HL-60/S4 treated with phorbol 12-myristate 13-acetate at 8.2 ng/mL for 4 days and 3 days (cell line): Measurements from ENCODE around the gene BIRC6.
"Not testable (repeated sequence)": the region's sequence is repeated elsewhere in the genome, so short reads cannot be mapped to it uniquely, and the experiment has no call there.

Source experiments
- in situ Hi-C: fragments of 300-500 bp; cut with MboI; formaldehyde crosslinking; loops from 2 replicates; pipeline ENCODE4 v1.15.0; 2022; ENCODE audit warnings: low sequenced_read_pairs

Gene BIRC6

GRCh38 chr2:32611366-32611765 lies 254.5 kb downstream of the BIRC6 start:
- in situ Hi-C loops = no loop called here

- in situ Hi-C loops = no loop called here
Observed at GRCh38 chr2:32611771-32612170, 254.9 kb downstream of the BIRC6 start.

- in situ Hi-C loops = no loop called here
Observed at GRCh38 chr2:32614084-32614483, 257.3 kb downstream of the BIRC6 start.

GRCh38 chr2:32617599-32618189 lies 260.9 kb downstream of the BIRC6 start:
- in situ Hi-C loops = no loop called here

- in situ Hi-C loops = no loop called here
Observed at GRCh38 chr2:32622570-32623310, 265.9 kb downstream of the BIRC6 start.

- in situ Hi-C loops = no loop called here
Observed at GRCh38 chr2:32623311-32623706, 266.5 kb downstream of the BIRC6 start.

GRCh38 chr2:32624812-32625211 lies 268.0 kb downstream of the BIRC6 start:
- in situ Hi-C loops = no loop called here

- in situ Hi-C loops = no loop called here
Observed at GRCh38 chr2:32626639-32627221, 269.9 kb downstream of the BIRC6 start.

- in situ Hi-C loops = no loop called here
Observed at GRCh38 chr2:32627441-32627813, 270.6 kb downstream of the BIRC6 start.

GRCh38 chr2:32627814-32628579 lies 271.2 kb downstream of the BIRC6 start, which contains the start of gene TTC27:
Gene TTC27, plus strand, starts transcription at chr2:32628050. Its CDS starts 243 bp downstream, at chr2:32628293.
- in situ Hi-C loops = no loop called here

- in situ Hi-C loops = no loop called here
Observed at GRCh38 chr2:32632089-32632488, 275.3 kb downstream of the BIRC6 start.

GRCh38 chr2:32633040-32633439 lies 276.2 kb downstream of the BIRC6 start:
- in situ Hi-C loops = no loop called here

- in situ Hi-C loops = not testable (repeated sequence)
Observed at GRCh38 chr2:32638548-32638947, 281.7 kb downstream of the BIRC6 start.

- in situ Hi-C loops = no loop called here
Observed at GRCh38 chr2:32641180-32641579, 284.4 kb downstream of the BIRC6 start.

- in situ Hi-C loops = no loop called here
Observed at GRCh38 chr2:32647180-32647651, 290.4 kb downstream of the BIRC6 start.

GRCh38 chr2:32652555-32653209 lies 295.9 kb downstream of the BIRC6 start:
- in situ Hi-C loops = no loop called here

GRCh38 chr2:32656069-32656468 lies 299.2 kb downstream of the BIRC6 start:
- in situ Hi-C loops = no loop called here

- in situ Hi-C loops = no loop called here
Observed at GRCh38 chr2:32663864-32664263, 307.0 kb downstream of the BIRC6 start.

GRCh38 chr2:32666704-32667103 lies 309.9 kb downstream of the BIRC6 start:
- in situ Hi-C loops = no loop called here

GRCh38 chr2:32668254-32668653 lies 311.4 kb downstream of the BIRC6 start:
- in situ Hi-C loops = no loop called here
